K562 (cell line): ENCODE results near the gene TRAPPC12. TPM values are rescaled to one million over a fixed set of nuclear protein-coding genes. Genes with fewer than 3 reads are reported as not detected.

Experiments
- CCAR2 ChIP-seq: fragments of 200-400 bp; formaldehyde crosslinking; IDR thresholded peaks from 2 replicates; pipeline ENCODE4 v1.6.1; 2017; ENCODE audit warnings: mild to moderate bottlenecking, low read depth, low read length
- CHD7 ChIP-seq: fragments of 200-600 bp; sonication (generic); IDR thresholded peaks from one replicate; pipeline ENCODE4 v1.6.1; 2012; ENCODE audit warnings: mild to moderate bottlenecking, low read depth, low read length, inconsistent platforms
- GTF2B ChIP-seq: IDR thresholded peaks from 2 replicates; pipeline ENCODE4 v1.6.1; 2011; ENCODE audit not compliant: insufficient read length; ENCODE audit errors: extremely low read depth
- POLR2A ChIP-seq: fragments of 450-650 bp; conservative IDR thresholded peaks from 2 replicates; pipeline ENCODE4 v1.6.1; 2016
- RNF219 ChIP-seq: fragments of 250-450 bp; sonication (Bioruptor Pico); IDR thresholded peaks from 2 replicates; pipeline ENCODE4 v1.5.0; 2022; ENCODE audit warnings: mild to moderate bottlenecking
- TCF3 ChIP-seq: sonication (generic); formaldehyde crosslinking; IDR thresholded peaks from 2 replicates; pipeline ENCODE4 v1.4.0; 2020; ENCODE audit warnings: mild to moderate bottlenecking, missing genetic modification reagents
- ZC3H8 ChIP-seq: fragments of 450-650 bp; IDR thresholded peaks from 2 replicates; pipeline ENCODE4 v1.6.1; 2017
- ZNF592 ChIP-seq: fragments of 450-650 bp; IDR thresholded peaks from 2 replicates; pipeline ENCODE4 v1.6.1; 2017; ENCODE audit warnings: antibody characterized with exemption, mild to moderate bottlenecking
- polyA plus RNA-seq, 8 experiments: library from polyadenylated mRNA; depleted of rRNA in 4 of 8; stranded (reverse) in 5 of 8; unstranded in 3 of 8; fragments of >200 nt; fragmentation: Nextera tagmentation in 2 of 8; fragmentation: Illumina TruSeq in 1 of 8; extraction: Ambion mirVana in 2 of 8; extraction: Trizol in 1 of 8; gene quantifications; 2 replicates each; pipeline versions ENCODE4 v1.2.1 to v1.2.3, GENCODE V29; 2011 to 2014; ENCODE audit warnings: inconsistent platforms in 1 of 8, missing spikeins in 1 of 8
- total RNA-seq, 7 experiments: library from RNA; depleted of rRNA in 6 of 7; stranded (reverse); fragments of >200 nt in 6 of 7; fragmentation: Illumina TruSeq in 2 of 7; extraction: Trizol in 2 of 7; gene quantifications; 2 replicates each; pipeline versions ENCODE4 v1.2.1 to v1.2.3, GENCODE V29; 2011 to 2021; ENCODE audit warnings: low replicate concordance in 1 of 7

The TRAPPC12 gene
- total and polyA plus RNA-seq, 9 of the 15 experiments (the other 6 are each of a cell fraction or from before 2014, with no cell fraction given): 8.0 to 75.2 (median 39.1) TPM

GRCh38 chr2:3338340-3338739 is 41.2 kb upstream of the TRAPPC12 start (continued):
- TF ChIP-seq RNF219 (no peak), ZNF592 (no peak), GTF2B (no peak), CHD7 (no peak), POLR2A (no peak), CCAR2 (no peak), TCF3 (CRISPR knock-in tag) (no peak), ZC3H8 (no peak)
